ENCODE results near the gene NAALADL2. TPM values are rescaled to one million over a fixed set of nuclear protein-coding genes. Genes with fewer than 3 reads are reported as not detected.

Gene NAALADL2
- total RNA-seq, 5 donors from 2014 or later (not counting 1 experiment from before 2014, with no cell fraction given), result 0.13 to 1.4 (median 0.36) TPM; not detected in 1

DNA sequence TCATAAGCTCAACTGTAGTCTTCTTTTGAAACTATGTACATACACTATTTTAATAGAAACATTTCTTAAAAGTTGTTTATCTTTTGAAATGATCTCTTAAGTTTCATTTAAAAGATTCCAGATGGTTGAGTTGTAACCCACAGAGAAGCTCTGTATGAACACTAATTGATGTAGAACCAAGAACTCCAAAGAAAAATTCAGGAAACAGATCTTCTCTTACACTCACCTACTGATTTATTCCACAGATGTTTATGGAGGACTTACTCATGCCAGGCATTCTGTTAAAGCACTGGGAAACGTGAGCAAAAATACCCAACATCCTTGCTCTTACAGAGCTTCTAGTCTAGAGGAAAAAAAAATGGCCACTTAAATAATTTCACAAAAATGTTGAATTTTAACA, 551.1 kb downstream of the NAALADL2 start:
- POLR2A ChIA-PET, result no interaction called here
- no CpG with 5 or more reads among the region's 1 CpG for WGBS (ENCODE audit: insufficient coverage)
- H3K4me1 Mint-ChIP-seq, result no peaks in the 10 kb centered on the region
- H3K27ac Mint-ChIP-seq, result no peak overlapping the region
- H3K36me3 Mint-ChIP-seq, result no peaks in the 10 kb centered on the region
- Histone ChIP-seq H3K27me3 (replicated peaks in 1 of 2; ENCODE audit: control insufficient read depth in 2 of 2, extremely low read depth in 1 of 2, insufficient read depth in 2 of 2, low read length in 1 of 2) (no peaks in the 10 kb centered on the region), H3K4me3 (ENCODE audit: control insufficient read depth in 1 of 2, extremely low read depth in 1 of 2, low read length in 1 of 2) (no peak overlapping the region), H3K27ac (ENCODE audit: low read length) (no peak overlapping the region), H3K9me3 (no peaks in the 10 kb centered on the region), H3K4me1 (ENCODE audit: control insufficient read depth in 1 of 2, extremely low read depth in 1 of 2, insufficient read depth in 2 of 2, low read length in 2 of 2) (no peaks in the 10 kb centered on the region), H3K36me3 (ENCODE audit: control insufficient read depth in 2 of 2, extremely low read depth in 1 of 2, insufficient read depth in 1 of 2, low read length in 1 of 2) (no peaks in the 10 kb centered on the region)
- H3K9me3 Mint-ChIP-seq, result peaks cover 2 to 8% (median 3%) of the 10 kb centered on the region in 3 donors
- CTCF ChIA-PET, result no interaction called here
- DNase-seq (no peak), ATAC-seq (replicated peaks in 1 of 4) (no peak)
- no peak overlapping the region for H3K4me3 Mint-ChIP-seq
- no peaks in the 10 kb centered on the region for H3K27me3 Mint-ChIP-seq

DNA sequence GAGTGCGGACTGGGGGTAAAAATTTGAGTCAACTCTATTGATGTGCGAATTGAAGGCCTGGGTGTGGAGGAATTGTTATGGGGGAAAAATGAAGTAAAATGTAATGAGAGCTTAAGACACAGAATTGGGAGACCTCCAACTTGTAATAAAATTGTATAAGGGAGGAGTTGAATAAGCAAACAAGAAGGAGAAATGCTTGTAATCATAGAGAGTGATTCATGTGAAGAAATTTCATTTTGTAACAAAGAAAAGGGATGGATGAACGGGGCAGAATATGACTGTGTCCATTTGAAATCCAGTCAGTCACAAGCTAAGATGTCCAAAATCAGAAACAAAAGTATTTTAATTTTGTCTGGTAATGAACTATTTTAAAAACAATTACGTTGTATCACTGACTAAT, 552.3 kb downstream of the NAALADL2 start:
- ChIA-PET POLR2A (no interaction called here), CTCF (no interaction called here)
- Histone ChIP-seq H3K36me3 (ENCODE audit: control insufficient read depth in 2 of 2, extremely low read depth in 1 of 2, insufficient read depth in 1 of 2, low read length in 1 of 2) (no peaks in the 10 kb centered on the region), H3K27me3 (replicated peaks in 1 of 2; ENCODE audit: control insufficient read depth in 2 of 2, extremely low read depth in 1 of 2, insufficient read depth in 2 of 2, low read length in 1 of 2) (no peaks in the 10 kb centered on the region), H3K4me3 (ENCODE audit: control insufficient read depth in 1 of 2, extremely low read depth in 1 of 2, low read length in 1 of 2) (no peak overlapping the region), H3K27ac (ENCODE audit: low read length) (no peak overlapping the region), H3K4me1 (ENCODE audit: control insufficient read depth in 1 of 2, extremely low read depth in 1 of 2, insufficient read depth in 2 of 2, low read length in 2 of 2) (no peaks in the 10 kb centered on the region), H3K9me3 (no peaks in the 10 kb centered on the region)
- DNase-seq (no peak), ATAC-seq (replicated peaks in 1 of 4) (no peak)
- H3K36me3 Mint-ChIP-seq, result no peaks in the 10 kb centered on the region
- no peak overlapping the region for H3K27ac Mint-ChIP-seq
- H3K9me3 Mint-ChIP-seq, result peaks cover 2 to 8% (median 3%) of the 10 kb centered on the region in 3 donors
- no peaks in the 10 kb centered on the region for H3K4me1 Mint-ChIP-seq
- H3K4me3 Mint-ChIP-seq, result no peak overlapping the region
- no peaks in the 10 kb centered on the region for H3K27me3 Mint-ChIP-seq
- WGBS (ENCODE audit: insufficient coverage), result 93% methylated on average over 3 of the region's 4 CpGs

DNA sequence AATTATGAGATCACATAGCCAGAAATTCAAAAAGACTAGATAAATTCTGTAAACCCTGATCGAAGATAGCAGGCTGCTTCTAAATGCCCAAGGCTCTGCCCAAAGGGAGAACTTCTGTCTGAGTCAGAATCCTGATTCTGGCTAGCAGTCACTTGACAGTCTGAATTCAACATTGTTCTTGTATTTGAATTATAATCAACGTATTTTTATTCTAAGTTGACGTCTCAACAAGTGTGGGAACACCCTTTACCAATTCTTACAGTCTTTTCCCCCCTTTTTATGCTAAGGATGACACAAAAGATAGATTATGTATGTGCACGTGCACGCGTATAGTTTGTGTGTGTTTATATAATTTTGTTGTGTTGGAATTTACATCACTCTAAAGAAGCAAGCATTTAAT, 552.8 kb downstream of the NAALADL2 start:
- no peaks in the 10 kb centered on the region for H3K36me3 ChIP-seq (ENCODE audit: control insufficient read depth in 2 of 2, extremely low read depth in 1 of 2, insufficient read depth in 1 of 2, low read length in 1 of 2)
- H3K4me3 ChIP-seq (ENCODE audit: control insufficient read depth in 1 of 2, extremely low read depth in 1 of 2, low read length in 1 of 2), result no peak overlapping the region
- Mint-ChIP-seq H3K27ac (no peak overlapping the region), H3K36me3 (no peaks in the 10 kb centered on the region), H3K4me3 (no peak overlapping the region), H3K27me3 (no peaks in the 10 kb centered on the region), H3K9me3 (peaks cover 2 to 8% (median 3%) of the 10 kb centered on the region in 3 donors), H3K4me1 (no peaks in the 10 kb centered on the region)
- H3K9me3 ChIP-seq, result no peaks in the 10 kb centered on the region
- POLR2A ChIA-PET, result interaction anchor here in 1 of 2 donors (0.6 kb wide), 1 partner anchor 11 kb away, joined by 3 read pairs; no protein-coding TSS in a partner anchor
- no peak overlapping the region for H3K27ac ChIP-seq (ENCODE audit: low read length)
- DNase-seq, result no peak
- CTCF ChIA-PET, result no interaction called here
- H3K4me1 ChIP-seq (ENCODE audit: control insufficient read depth in 1 of 2, extremely low read depth in 1 of 2, insufficient read depth in 2 of 2, low read length in 2 of 2), result no peaks in the 10 kb centered on the region
- 58% methylated on average over 1 of the region's 6 CpGs for WGBS (ENCODE audit: insufficient coverage)
- no peak for ATAC-seq (replicated peaks in 1 of 4)
- no peaks in the 10 kb centered on the region for H3K27me3 ChIP-seq (replicated peaks in 1 of 2; ENCODE audit: control insufficient read depth in 2 of 2, extremely low read depth in 1 of 2, insufficient read depth in 2 of 2, low read length in 1 of 2)

DNA sequence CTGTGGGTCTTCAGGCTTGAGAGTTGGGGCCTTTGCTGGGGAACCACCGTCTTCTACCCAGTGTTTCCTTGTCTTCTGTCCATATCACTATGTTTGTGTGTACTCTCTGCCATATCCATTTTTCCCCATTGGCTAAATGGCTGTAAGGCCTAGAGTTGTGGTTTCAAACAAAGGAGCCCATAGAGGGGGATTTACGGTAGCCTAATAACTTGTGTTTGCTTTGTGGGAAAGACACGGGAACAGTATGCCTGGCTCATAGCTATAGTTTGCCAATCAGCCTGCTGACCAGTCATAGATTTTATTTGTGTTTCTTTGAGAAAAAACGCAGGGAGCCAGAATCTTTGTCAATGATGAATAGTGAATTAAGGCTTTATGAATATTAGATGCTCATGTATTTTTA, 554.8 kb downstream of the NAALADL2 start:
- WGBS (ENCODE audit: insufficient coverage), result 95% methylated on average over 3 of the region's 4 CpGs

DNA sequence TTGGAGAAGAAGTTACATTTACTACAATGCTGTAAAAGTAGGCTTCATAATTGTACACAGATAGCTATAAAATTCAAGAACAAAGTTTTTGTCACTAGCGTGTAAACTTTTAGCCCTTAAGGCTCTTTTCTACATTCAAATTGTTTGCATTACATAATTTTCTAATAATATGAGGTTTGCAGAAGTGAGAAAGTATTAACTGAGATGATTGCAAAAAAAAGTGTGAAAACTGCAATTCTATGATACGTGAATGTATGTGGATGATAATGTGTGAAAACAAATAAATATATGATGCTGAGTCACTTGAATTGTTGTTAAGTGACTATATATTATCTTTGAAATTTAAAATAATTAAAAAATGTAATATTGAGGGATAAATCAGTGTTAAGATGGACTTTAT, 557.5 kb downstream of the NAALADL2 start:
- H3K4me3 Mint-ChIP-seq, result no peak overlapping the region
- ChIA-PET CTCF (no interaction called here), POLR2A (no interaction called here)
- no peaks in the 10 kb centered on the region for H3K4me1 ChIP-seq (ENCODE audit: control insufficient read depth in 1 of 2, extremely low read depth in 1 of 2, insufficient read depth in 2 of 2, low read length in 2 of 2)
- H3K9me3 Mint-ChIP-seq, result peaks cover 0 to 7% (median 2%) of the 10 kb centered on the region in 3 donors
- WGBS (ENCODE audit: insufficient coverage), result no CpG with 5 or more reads among the region's 2 CpGs
- H3K9me3 ChIP-seq, result no peaks in the 10 kb centered on the region
- no peak for ATAC-seq (replicated peaks in 1 of 4)
- no peak overlapping the region for H3K27ac ChIP-seq (ENCODE audit: low read length)
- no peak overlapping the region for H3K27ac Mint-ChIP-seq
- H3K36me3 ChIP-seq (ENCODE audit: control insufficient read depth in 2 of 2, extremely low read depth in 1 of 2, insufficient read depth in 1 of 2, low read length in 1 of 2), result no peaks in the 10 kb centered on the region
- H3K27me3 ChIP-seq (replicated peaks in 1 of 2; ENCODE audit: control insufficient read depth in 2 of 2, extremely low read depth in 1 of 2, insufficient read depth in 2 of 2, low read length in 1 of 2), result no peaks in the 10 kb centered on the region
- H3K4me1 Mint-ChIP-seq, result no peaks in the 10 kb centered on the region
- no peak overlapping the region for H3K4me3 ChIP-seq (ENCODE audit: control insufficient read depth in 1 of 2, extremely low read depth in 1 of 2, low read length in 1 of 2)
- H3K27me3 Mint-ChIP-seq, result no peaks in the 10 kb centered on the region
- no peaks in the 10 kb centered on the region for H3K36me3 Mint-ChIP-seq
- DNase-seq, result no peak

More for the DNA sequence above, 554.8 kb downstream of the NAALADL2 start:
- ChIA-PET POLR2A (no interaction called here), CTCF (interaction anchor here in 1 of 2 donors (0.8 kb wide), 1 partner anchor 14 kb away, joined by 3 read pairs; no protein-coding TSS in a partner anchor)
- H3K27me3 ChIP-seq (replicated peaks in 1 of 2; ENCODE audit: control insufficient read depth in 2 of 2, extremely low read depth in 1 of 2, insufficient read depth in 2 of 2, low read length in 1 of 2), result no peaks in the 10 kb centered on the region
- ATAC-seq (replicated peaks in 1 of 4) (no peak), DNase-seq (no peak)
- Mint-ChIP-seq H3K36me3 (no peaks in the 10 kb centered on the region), H3K9me3 (peaks cover 2 to 8% (median 3%) of the 10 kb centered on the region in 3 donors), H3K27me3 (no peaks in the 10 kb centered on the region), H3K4me3 (no peak overlapping the region), H3K4me1 (no peaks in the 10 kb centered on the region), H3K27ac (no peak overlapping the region)
- H3K4me1 ChIP-seq (ENCODE audit: control insufficient read depth in 1 of 2, extremely low read depth in 1 of 2, insufficient read depth in 2 of 2, low read length in 2 of 2), result no peaks in the 10 kb centered on the region
- H3K9me3 ChIP-seq, result no peaks in the 10 kb centered on the region
- no peaks in the 10 kb centered on the region for H3K36me3 ChIP-seq (ENCODE audit: control insufficient read depth in 2 of 2, extremely low read depth in 1 of 2, insufficient read depth in 1 of 2, low read length in 1 of 2)
- no peak overlapping the region for H3K27ac ChIP-seq (ENCODE audit: low read length)
- H3K4me3 ChIP-seq (ENCODE audit: control insufficient read depth in 1 of 2, extremely low read depth in 1 of 2, low read length in 1 of 2), result no peak overlapping the region

DNA sequence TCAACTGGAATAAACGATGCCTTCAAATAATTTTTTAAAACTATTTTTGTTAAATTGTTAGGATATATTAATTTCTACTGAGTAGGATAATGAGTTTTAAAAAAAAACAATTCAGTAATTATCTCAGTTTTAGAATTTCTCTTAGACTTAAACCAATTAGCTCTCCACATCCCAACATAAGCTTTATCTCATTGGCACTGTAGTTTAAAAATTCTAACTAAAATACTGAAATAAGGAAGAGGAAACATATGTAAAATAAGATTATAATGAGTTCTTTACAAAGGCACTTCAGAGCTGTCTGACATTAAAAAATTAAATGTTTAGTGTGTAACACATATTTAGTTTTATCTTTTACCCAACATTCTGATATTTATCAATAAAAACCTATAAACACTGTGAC, 558.3 kb downstream of the NAALADL2 start:
- no peaks in the 10 kb centered on the region for H3K9me3 ChIP-seq
- Mint-ChIP-seq H3K27ac (no peak overlapping the region), H3K4me3 (no peak overlapping the region), H3K9me3 (peaks cover 0 to 7% (median 0%) of the 10 kb centered on the region in 3 donors), H3K36me3 (no peaks in the 10 kb centered on the region), H3K4me1 (no peaks in the 10 kb centered on the region), H3K27me3 (no peaks in the 10 kb centered on the region)
- CTCF ChIA-PET, result no interaction called here
- ATAC-seq (replicated peaks in 1 of 4) (no peak), DNase-seq (no peak)
- no CpG with 5 or more reads among the region's 1 CpG for WGBS (ENCODE audit: insufficient coverage)
- H3K4me3 ChIP-seq (ENCODE audit: control insufficient read depth in 1 of 2, extremely low read depth in 1 of 2, low read length in 1 of 2), result no peak overlapping the region
- H3K27me3 ChIP-seq (replicated peaks in 1 of 2; ENCODE audit: control insufficient read depth in 2 of 2, extremely low read depth in 1 of 2, insufficient read depth in 2 of 2, low read length in 1 of 2), result no peaks in the 10 kb centered on the region
- no peaks in the 10 kb centered on the region for H3K4me1 ChIP-seq (ENCODE audit: control insufficient read depth in 1 of 2, extremely low read depth in 1 of 2, insufficient read depth in 2 of 2, low read length in 2 of 2)
- no peaks in the 10 kb centered on the region for H3K36me3 ChIP-seq (ENCODE audit: control insufficient read depth in 2 of 2, extremely low read depth in 1 of 2, insufficient read depth in 1 of 2, low read length in 1 of 2)
- POLR2A ChIA-PET, result no interaction called here
- no peak overlapping the region for H3K27ac ChIP-seq (ENCODE audit: low read length)

GRCh38 chr3:175421902-175422301, 562.8 kb downstream of the NAALADL2 start:
- H3K27ac ChIP-seq (ENCODE audit: low read length), result no peak overlapping the region
- ChIA-PET POLR2A (no interaction called here), CTCF (no interaction called here)
- H3K4me1 Mint-ChIP-seq, result no peaks in the 10 kb centered on the region
- no peaks in the 10 kb centered on the region for H3K4me1 ChIP-seq (ENCODE audit: control insufficient read depth in 1 of 2, extremely low read depth in 1 of 2, insufficient read depth in 2 of 2, low read length in 2 of 2)
- no peaks in the 10 kb centered on the region for H3K9me3 ChIP-seq
- no peak overlapping the region for H3K27ac Mint-ChIP-seq
- ATAC-seq (replicated peaks in 1 of 4) (no peak), DNase-seq (no peak)
- H3K36me3 Mint-ChIP-seq, result no peaks in the 10 kb centered on the region
- no peak overlapping the region for H3K4me3 ChIP-seq (ENCODE audit: control insufficient read depth in 1 of 2, extremely low read depth in 1 of 2, low read length in 1 of 2)
- no peaks in the 10 kb centered on the region for H3K36me3 ChIP-seq (ENCODE audit: control insufficient read depth in 2 of 2, extremely low read depth in 1 of 2, insufficient read depth in 1 of 2, low read length in 1 of 2)
- no peaks in the 10 kb centered on the region for H3K27me3 ChIP-seq (replicated peaks in 1 of 2; ENCODE audit: control insufficient read depth in 2 of 2, extremely low read depth in 1 of 2, insufficient read depth in 2 of 2, low read length in 1 of 2)
- H3K27me3 Mint-ChIP-seq, result no peaks in the 10 kb centered on the region
- WGBS (ENCODE audit: insufficient coverage), result no CpG with 5 or more reads among the region's 2 CpGs
- H3K9me3 Mint-ChIP-seq, result peaks cover 2 to 10% (median 3%) of the 10 kb centered on the region in 3 donors
- no peak overlapping the region for H3K4me3 Mint-ChIP-seq
